ENCODE measurements around the gene RNF121.

Gene RNF121

DNA sequence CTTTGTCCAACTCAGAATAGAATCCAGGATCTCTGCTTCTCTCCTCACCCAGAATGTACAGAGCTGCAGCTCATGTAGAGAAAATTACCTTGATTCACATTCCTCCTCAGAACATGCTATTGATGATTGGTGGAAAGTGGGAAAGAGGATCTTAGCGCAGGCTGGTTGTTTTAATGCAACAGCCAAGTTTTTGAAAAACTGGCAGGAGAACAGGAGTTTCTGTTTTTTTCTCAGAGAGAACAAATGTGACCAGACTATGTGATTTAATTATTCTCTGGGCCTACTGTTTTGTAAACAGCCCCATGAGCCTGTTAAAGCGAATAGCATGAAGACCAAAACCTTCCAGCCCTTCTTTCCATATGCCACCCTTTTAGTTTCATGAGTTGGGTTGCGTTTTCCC lies 50.8 kb downstream of the RNF121 start:
- no peak for DNase-seq (ENCODE audit: insufficient read length, low spot score)
- no peak for FAIRE-seq

DNA sequence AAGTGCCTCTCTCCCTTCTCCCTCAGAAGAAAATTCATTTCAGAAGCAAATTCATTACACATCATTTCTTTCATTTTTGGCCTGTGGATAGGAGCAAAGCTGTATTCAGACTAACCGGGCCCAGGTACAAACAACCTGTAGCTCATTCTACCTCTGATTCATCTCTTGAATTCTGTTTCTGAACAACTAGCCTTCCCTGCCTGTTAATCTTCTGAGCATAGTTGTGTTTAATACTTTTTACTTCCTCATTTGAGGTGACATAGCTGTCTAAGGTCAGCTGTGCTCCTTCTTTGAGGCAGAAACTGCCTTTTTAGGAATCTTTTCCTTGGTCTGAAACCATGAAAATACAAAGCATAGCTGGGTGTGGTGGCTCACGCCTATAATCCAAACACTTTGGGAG lies 57.3 kb downstream of the RNF121 start:
- no peak for DNase-seq (ENCODE audit: insufficient read length, low spot score)
- FAIRE-seq, result peak; percentile 65

DNA sequence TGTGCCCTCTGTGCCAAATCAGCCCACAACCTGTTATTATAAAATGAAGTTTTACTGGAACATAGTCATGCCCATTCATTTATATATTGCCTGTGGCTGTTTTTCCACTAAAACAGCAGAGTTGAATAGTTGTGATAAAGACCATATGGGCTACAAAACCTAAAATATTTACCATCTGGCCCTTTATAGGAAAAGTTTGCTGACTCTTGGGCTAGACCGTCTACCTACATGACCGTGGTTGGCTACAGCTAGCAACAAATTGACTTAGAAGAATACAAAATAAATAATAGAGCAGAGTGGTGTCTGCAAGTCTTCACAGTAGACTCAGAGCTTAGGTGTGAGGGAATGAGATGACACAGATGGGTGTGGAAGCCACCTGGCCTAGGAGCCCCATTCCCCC lies 58.7 kb downstream of the RNF121 start:
- DNase-seq (ENCODE audit: insufficient read length, low spot score), result no peak
- FAIRE-seq, result no peak

DNA sequence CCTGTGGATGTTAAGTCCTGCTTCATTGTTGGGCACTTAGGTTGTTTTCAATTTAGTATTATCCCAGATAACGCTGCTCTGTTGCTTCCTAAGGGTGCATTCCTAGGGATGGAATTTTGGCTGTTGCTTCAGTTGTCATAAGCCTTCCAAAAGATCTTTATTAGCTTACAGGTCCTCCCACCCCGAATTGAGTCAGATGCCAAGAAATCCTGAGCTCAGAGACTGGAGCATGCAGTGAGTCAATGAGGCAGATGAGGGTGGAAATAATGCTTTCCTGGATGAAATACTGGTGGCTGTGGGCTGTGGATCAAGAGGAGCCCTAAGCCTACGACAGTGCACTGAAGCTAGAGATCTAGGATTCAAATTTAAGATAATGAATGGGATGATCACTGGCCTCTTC lies 59.2 kb downstream of the RNF121 start:
- no peak for DNase-seq (ENCODE audit: insufficient read length, low spot score)

DNA sequence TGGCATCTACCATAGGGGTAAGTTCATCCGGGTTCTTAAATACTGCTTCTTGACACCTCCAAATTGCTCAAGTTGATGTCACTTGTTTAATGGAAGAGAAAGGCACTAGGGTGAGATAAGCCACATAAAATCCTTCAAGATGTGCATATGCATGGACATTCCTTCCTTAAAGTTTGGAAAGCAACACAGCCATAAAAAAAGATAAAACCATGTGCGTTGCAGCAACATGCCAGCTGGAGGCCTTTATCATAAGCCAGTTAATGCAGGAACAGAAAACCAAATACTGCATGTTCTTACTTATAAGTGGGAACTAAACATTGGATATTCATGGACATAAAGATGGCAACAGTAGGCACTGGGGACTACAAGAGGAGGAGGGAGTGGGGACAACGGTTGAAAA lies 61.9 kb downstream of the RNF121 start:
- DNase-seq (ENCODE audit: insufficient read length, low spot score), result no peak
- no peak for FAIRE-seq

More for the DNA sequence above, 59.2 kb downstream of the RNF121 start:
- no peak for FAIRE-seq

DNA sequence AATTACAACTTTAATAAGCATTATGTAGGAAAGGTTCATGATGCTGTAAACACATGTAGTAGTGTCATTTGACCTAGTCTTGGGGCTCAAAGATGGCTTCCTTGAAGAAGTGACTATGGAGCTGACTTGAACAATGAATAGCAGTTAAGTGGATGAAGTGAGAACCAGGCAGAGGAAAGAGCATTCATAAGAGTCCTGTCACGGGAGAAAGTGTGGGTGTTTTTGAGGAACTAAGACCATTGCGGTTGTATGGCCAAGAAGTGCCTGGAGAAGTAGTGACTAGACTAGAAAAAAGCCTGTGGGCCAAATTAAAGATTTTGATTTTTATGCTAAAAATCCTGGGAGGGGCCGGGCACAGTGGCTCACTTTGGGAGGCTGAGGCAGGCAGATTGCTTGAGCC lies 62.6 kb downstream of the RNF121 start:
- DNase-seq (ENCODE audit: insufficient read length, low spot score), result no peak
- FAIRE-seq, result peak; percentile 88

DNA sequence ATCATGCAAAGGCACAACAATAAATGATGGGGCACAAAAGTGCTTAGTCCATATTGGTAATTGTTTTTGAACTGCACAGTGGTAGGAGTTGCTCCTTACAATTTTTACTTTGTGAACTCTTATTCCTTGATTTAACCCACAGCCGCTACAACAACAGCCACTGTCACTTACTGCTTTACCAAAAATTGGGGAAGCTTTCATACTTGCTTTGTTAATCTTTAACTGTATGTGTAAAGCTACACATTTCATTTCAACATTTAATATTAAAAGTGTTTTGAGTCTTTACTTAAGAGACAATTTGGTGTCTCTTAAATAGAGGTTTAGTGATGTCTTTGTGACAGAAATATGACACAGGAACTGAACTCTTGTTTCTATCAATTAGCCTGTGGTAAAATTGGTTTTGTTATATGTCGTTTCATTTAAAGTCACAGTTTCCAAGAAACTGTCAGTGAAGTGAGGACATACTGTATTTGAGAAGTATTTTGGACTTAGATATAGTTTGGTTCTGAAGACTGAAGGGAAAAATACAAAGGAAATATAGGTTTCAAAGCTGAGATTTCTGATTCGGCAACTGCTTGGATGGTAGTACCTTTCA lies 63.4 kb downstream of the RNF121 start:
- no peak for DNase-seq (ENCODE audit: insufficient read length, low spot score)
- peak; percentile 60 for FAIRE-seq

DNA sequence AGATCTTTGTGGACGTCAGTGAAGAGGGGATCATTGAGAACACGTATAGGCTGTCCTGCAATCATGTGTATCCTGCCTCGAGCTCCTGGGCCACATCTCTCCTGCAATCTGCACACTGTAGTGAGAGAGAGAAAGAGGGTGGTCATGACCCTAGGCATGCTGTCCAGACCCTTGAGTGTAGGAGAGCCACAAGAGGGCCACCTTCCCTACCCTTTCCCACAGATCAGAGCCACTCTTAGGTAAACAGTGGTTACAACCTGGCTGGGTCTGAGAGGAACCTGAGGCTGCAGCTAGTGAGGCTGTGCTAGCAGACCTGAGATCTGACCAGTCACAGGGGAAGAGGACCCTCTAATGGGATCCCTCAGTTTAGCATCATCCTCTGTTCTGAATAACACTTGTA lies 65.9 kb downstream of the RNF121 start:
- DNase-seq (ENCODE audit: insufficient read length, low spot score), result no peak
- no peak for FAIRE-seq

DNA sequence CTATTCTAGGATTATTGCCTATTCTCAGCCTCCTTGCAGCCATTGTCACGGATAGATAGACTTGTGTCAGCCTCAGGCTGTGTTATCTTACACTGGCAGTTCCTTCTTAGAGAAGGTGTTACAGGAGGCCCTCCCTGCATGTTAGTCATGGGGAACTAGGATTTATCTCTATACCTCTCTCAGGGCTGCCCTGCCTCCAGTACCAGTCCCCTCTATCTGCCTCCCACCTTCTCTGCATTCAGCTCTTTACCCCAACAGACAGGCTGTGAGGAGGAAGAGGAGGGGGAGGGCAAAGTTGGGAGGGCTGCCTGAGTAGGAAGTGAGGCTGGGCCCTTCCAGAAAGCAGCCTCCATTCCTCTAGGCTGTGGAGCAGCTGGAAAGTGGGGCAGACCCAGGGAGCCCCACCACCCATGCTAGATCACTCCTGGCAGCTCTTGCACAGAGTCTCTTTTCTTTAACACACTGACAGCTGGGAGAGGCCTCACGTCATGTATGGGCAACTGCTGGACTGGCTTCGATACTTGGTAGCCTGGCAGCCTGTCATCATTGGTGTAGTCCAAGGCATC lies 67.0 kb downstream of the RNF121 start:
- DNase-seq (ENCODE audit: insufficient read length, low spot score) (no peak), FAIRE-seq (no peak)

DNA sequence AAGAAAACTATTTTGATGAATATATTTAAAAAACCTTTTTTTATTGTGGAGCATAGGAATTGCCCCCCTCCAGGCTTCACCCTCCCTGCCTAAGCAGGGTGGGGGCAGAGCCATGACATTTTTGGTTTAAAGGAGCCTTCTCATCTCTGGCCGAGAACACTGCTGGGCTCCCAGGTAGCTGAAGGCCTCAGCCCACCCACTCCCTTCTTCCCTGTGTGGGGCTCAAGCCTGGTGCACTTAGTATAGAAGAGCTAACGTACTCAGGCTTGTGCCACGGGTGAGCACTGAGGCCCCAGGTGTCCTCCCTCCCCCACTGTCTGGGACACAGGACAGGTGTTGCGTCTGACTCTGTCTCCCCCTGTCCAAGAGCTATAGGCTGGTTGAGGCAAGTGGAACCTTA lies 67.7 kb downstream of the RNF121 start:
- FAIRE-seq (no peak), DNase-seq (ENCODE audit: insufficient read length, low spot score) (no peak)

DNA sequence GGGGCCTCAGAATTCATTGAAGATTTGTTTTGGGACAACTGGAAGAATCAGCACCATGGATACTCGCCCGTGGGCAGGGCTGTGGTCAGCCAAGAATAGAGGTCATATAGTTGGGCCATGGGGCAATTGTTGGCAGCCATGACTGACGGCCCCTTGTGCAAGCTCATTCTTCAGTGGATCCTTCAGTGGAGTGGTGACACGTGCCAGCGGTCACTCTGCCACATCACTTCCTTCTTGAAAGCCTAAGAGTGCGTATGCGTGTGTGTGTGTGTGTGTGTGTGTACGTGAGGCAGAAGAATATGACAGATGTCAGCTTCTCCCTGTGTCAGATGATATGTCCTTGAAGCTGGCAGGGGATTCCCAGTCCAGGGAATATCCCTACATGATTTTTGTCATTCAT lies 68.1 kb downstream of the RNF121 start:
- FAIRE-seq, result no peak
- DNase-seq (ENCODE audit: insufficient read length, low spot score), result no peak

DNA sequence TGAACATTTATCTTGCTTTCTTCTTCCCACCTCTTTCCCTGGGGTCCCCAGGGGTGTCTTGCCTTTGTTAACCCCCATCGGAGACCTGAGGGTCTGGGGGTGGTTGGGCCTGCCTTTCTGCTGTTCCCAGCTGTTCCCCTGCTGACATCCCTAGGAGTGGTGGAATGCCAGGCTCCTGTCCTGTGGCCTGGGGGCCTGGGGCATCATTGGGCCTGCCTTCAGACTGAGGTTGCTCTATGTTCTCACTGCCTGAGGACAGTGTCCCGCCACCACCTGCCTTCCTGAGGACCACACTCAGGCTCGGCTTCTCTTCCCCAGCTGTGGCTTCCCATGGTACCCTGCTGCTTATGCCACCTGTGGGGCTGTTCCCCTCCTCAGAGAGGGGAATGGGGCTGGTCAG lies 68.7 kb downstream of the RNF121 start:
- FAIRE-seq, result no peak
- DNase-seq (ENCODE audit: insufficient read length, low spot score), result no peak

DNA sequence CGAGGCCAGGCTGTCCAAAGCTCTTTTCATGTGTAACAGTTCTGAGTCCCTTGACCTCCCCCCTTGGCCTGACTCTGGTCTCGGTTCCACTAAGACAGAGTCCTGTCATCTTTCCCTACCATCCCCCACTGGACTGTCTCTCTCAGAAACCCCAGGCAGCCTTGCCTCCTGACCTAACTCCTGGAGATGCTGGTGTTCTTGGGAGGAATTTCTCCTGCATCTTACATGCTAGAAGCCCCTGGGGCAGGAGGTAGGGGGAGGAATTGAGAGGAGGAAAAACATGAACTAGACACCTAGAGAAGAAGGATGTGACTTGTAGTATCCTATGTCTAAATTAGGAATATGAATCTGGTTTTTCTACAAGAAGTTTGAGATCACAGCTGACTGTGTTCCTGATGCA lies 69.2 kb downstream of the RNF121 start:
- no peak for FAIRE-seq
- DNase-seq (ENCODE audit: insufficient read length, low spot score), result no peak

DNA sequence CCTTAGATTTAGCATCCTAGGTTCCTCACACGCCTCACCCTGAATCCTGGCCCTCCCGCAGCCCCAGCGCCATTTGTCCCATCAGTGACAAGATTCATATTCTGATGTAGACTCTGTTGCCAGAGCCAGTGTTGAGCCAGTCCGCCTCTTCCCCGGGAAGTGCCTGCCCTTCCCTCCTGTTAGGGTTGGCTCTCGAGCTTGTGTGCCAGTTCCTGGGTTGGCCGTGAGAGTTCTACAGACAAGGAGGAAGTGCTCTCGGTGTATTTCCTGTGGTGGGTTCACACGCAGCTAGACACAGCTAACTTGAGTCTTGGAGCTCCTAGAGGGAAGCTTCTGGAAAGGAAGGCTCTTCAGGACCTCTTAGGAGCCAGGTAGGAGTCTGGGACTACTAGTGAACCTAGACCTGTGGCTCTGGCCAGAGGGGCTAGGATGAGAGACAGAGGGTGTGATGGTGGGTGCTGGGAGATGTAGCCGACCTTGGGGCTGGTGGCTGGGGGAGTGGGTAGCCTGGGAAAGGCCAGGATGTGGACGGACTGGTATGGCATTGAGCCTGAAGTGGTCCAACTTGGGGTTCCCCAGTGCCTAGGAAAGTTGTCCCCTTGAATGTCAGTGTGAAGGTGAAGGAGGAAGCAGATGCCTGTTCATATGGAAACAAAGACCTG lies 69.9 kb downstream of the RNF121 start, which contains the start of gene IL18BP:
IL18BP (plus strand) TSS at position 261 of the 662 bp plus-strand sequence. CDS start 1,076 bp downstream, outside the sequence.
- FAIRE-seq (peak; percentile 58), DNase-seq (ENCODE audit: insufficient read length, low spot score) (peak; percentile 72)

DNA sequence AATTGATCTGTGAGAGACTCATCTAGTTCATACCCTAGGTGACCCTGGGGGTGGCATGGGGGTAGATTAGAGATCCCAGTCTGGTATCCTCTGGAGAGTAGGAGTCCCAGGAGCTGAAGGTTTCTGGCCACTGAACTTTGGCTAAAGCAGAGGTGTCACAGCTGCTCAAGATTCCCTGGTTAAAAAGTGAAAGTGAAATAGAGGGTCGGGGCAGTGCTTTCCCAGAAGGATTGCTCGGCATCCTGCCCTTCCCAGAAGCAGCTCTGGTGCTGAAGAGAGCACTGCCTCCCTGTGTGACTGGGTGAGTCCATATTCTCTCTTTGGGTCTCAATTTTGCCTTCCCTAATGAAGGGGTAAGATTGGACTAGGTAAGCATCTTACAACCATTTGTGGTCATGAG lies 70.5 kb downstream of the RNF121 start:
- FAIRE-seq, result no peak
- no peak for DNase-seq (ENCODE audit: insufficient read length, low spot score)

DNA sequence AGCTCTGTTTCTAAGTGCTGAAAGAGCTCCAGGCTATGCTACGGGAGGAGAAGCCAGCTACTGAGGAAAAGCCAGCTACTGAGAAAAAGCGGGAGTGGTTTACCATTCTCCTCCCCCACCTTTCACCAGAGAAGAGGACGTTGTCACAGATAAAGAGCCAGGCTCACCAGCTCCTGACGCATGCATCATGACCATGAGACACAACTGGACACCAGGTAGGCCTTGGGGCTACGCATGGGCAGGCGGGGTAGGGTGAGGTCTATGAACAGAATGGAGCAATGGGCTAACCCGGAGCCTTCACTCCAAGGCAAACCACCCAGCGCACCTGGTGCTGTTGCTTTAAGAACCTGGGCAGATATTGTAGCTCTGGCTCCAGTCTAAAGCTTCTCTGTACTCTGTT lies 71.0 kb downstream of the RNF121 start:
- FAIRE-seq (no peak), DNase-seq (ENCODE audit: insufficient read length, low spot score) (no peak)

DNA sequence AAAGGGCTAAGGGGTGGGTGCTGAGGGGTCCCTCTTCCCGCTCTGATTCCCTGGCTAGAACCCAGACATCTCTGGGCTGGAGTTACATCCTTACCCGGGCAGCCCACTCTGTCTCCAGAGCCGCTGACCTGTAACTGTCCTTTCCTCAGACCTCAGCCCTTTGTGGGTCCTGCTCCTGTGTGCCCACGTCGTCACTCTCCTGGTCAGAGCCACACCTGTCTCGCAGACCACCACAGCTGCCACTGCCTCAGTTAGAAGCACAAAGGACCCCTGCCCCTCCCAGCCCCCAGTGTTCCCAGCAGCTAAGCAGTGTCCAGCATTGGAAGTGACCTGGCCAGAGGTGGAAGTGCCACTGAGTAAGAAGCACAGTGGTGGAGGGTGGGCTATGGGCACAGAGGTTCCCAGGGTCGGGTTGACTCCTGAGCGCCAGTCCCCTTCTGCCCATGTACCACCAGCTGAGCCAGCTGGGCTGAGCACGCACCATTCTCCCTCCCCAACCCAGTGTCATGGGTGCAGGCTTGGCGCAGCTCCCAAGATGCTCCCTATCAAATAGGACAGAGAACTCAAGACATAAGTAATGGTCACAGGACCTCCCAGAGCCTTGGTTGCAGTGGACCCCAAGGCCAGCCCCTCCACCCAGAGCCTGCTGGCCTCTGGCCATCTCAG lies 71.5 kb downstream of the RNF121 start:
- DNase-seq (ENCODE audit: insufficient read length, low spot score), result no peak
- no peak for FAIRE-seq

DNA sequence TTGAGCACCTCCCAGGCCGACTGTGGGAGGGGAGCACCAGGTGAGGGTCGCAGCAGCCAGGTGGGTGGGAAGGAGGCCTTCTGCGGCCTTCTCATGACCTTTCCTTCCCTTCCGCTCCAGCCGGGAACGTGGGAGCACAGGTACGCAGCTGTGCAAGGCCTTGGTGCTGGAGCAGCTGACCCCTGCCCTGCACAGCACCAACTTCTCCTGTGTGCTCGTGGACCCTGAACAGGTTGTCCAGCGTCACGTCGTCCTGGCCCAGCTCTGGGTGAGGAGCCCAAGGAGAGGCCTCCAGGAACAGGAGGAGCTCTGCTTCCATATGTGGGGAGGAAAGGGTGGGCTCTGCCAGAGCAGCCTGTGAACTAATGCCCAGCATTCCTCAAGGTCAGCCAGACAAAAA lies 72.4 kb downstream of the RNF121 start:
- FAIRE-seq, result no peak

DNA sequence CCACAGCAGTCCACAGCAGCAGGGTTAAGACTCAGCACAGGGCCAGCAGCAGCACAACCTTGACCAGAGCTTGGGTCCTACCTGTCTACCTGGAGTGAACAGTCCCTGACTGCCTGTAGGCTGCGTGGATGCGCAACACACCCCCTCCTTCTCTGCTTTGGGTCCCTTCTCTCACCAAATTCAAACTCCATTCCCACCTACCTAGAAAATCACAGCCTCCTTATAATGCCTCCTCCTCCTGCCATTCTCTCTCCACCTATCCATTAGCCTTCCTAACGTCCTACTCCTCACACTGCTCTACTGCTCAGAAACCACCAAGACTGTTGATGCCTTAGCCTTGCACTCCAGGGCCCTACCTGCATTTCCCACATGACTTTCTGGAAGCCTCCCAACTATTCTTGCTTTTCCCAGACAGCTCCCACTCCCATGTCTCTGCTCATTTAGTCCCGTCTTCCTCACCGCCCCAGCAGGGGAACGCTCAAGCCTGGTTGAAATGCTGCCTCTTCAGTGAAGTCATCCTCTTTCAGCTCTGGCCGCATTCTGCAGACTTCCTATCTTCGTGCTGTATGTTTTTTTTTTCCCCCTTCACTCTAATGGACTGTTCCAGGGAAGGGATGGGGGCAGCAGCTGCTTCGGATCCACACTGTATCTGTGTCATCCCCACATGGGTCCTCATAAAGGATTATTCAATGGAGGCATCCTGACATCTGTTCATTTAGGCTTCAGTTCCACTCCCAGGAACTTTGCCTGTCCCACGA lies 73.2 kb downstream of the RNF121 start:
- DNase-seq (ENCODE audit: insufficient read length, low spot score), result no peak
- no peak for FAIRE-seq

More for the DNA sequence above, 72.4 kb downstream of the RNF121 start:
- DNase-seq (ENCODE audit: insufficient read length, low spot score), result no peak

DNA sequence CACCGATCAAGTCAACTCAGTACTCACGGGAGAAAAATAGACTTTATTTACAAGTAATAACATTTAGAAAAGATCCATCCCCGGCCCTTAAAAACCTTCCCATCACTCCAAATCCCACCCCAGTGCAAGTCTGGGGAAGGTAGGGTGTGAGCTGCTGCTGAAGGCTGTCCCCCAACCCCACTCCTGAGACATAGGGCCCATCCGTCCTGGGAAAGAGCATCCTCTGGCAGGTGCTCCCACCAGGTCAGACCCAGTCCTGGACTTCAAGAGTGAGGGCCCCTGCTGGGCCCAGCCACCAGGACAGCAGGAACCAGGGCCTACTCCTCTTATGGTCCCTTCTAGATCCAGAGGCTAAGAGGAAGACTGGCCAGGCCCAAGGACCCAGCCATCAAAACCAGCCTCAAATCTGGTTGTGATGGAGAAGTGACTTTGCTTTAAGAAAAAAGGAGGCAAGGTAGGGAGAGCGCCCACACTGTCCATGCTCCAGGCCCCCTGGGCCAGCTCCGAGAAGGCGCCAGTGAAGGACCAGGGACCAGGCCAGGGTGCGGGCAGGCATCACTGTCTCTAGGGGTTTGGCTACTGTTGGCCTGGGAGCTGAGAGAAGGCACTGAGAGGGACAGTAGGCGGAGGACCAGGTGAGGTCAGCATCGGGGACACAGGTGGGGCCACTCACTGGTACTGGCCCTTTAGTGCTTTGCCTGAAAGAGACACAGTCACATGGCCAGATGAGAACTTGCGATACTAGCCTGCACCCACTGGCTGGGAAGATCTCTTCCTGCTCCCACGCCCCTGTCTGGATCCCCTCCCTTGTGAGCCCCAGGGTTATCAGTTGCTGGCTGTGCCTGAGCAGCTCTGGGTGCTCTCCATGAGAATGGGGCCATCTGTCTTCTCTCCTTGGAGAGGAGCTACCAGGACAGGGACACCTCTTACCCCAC lies 74.3 kb downstream of the RNF121 start:
- DNase-seq (ENCODE audit: insufficient read length, low spot score) (no peak), FAIRE-seq (no peak)
